IPS-18a (cell line): ENCODE results near the gene PRRX2.
"Not testable (repeated sequence)": the region's sequence is repeated elsewhere in the genome, so short reads cannot be mapped to it uniquely, and the experiment has no call there.

Experiments
- H3K27ac ChIP-seq: one replicate; pipeline ENCODE4 v1.5.1; 2013; ENCODE audit warnings: low read length
- H3K27me3 ChIP-seq: one replicate; pipeline ENCODE4 v1.6.1; 2013; ENCODE audit warnings: mild to moderate bottlenecking, low read length; ENCODE audit not compliant: control insufficient read depth, insufficient read depth
- H3K36me3 ChIP-seq: one replicate; pipeline ENCODE4 v1.6.1; 2013; ENCODE audit warnings: low read depth, low read length; ENCODE audit not compliant: control insufficient read depth
- H3K4me1 ChIP-seq: one replicate; pipeline ENCODE4 v1.6.1; 2013; ENCODE audit warnings: low read depth, low read length; ENCODE audit not compliant: control insufficient read depth
- H3K4me3 ChIP-seq: one replicate; pipeline ENCODE4 v1.5.1; 2013; ENCODE audit warnings: low read length
- H3K9ac ChIP-seq: one replicate; pipeline ENCODE4 v1.6.1; 2013; ENCODE audit warnings: mild to moderate bottlenecking, low read length, moderate library complexity
- H3K9me3 ChIP-seq: one replicate; pipeline ENCODE4 v1.6.1; 2013; ENCODE audit warnings: low read depth, low read length; ENCODE audit not compliant: control insufficient read depth

The PRRX2 gene

GRCh38 chr9:129648092-129648763 is 17.2 kb upstream of the PRRX2 start:
- Histone ChIP-seq H3K27me3 (no peaks in the 10 kb centered on the region), H3K9ac (no peak overlapping the region), H3K9me3 (no peaks in the 10 kb centered on the region), H3K27ac (no peak overlapping the region), H3K4me3 (no peak overlapping the region), H3K36me3 (no peaks in the 10 kb centered on the region), H3K4me1 (no peaks in the 10 kb centered on the region)

DNA sequence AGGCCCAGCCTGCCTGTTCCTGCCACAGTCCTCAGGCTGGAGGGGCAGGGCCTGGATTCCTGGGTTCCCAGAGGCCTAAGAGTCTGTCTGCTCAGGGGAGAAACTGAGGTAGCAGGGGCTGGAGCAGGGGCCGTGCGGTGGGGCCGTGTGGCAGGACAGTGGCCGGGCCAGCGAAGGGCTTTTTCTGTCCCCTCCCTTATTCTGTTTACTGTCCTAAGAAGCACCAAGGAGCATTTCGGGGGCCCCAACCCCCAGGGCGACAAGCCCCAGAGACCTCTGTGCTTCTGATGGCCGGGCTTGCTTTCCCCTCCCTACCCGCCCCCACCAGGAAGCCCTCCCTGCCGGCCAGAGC is 16.7 kb upstream of the PRRX2 start:
- H3K27me3 ChIP-seq: no peaks in the 10 kb centered on the region
- H3K4me3 ChIP-seq: no peak overlapping the region
- no peaks in the 10 kb centered on the region for H3K9me3 ChIP-seq
- no peak overlapping the region for H3K9ac ChIP-seq
- no peaks in the 10 kb centered on the region for H3K36me3 ChIP-seq
- H3K27ac ChIP-seq: no peak overlapping the region
- no peaks in the 10 kb centered on the region for H3K4me1 ChIP-seq

DNA sequence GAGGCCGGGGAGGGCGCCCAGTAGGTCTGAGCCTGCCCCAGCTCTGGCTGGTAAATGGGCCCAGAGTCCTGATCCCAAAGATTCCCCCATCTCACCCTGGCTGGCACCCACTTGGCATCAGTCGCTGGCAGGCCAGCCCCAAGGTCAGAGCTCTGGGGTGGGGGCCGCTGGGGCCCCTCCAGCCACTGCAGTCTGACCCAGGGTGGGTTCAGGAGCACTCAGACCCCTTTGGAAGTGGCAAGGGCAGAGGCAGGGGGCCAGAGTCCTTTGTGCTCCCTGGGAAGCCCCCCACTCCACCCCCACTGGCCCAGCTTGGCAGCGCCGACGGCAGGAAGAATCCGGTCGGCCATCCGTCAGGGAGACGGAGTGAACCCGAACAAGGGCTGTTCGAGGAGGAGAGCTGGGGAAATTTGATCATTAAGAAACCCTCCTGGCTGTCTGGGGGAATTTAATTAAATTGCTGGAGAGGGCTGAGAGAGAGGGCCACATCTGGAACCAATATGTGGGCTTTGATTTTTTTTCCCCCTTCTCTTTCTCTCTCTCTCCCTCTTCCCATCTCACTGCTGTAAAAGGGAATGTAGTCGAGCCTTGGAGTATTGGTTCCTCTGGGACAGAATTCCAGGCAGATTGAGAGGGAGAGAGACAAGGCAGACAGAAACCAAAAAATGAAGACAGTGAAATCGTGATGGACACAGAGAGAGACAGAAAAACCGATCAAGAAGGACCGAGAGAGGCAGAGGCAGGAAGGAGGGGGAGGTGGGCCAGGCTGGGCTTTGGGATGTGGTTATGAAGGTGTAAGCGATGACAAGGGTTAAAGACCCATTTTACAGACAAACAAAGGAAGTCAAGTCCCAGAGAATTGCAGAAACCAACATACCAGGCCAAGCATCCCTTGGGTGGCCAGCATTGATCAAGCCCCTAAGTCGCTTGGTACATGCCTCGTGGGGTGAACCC is 15.4 kb upstream of the PRRX2 start:
- H3K36me3 ChIP-seq: no peaks in the 10 kb centered on the region
- H3K27me3 ChIP-seq: no peaks in the 10 kb centered on the region
- no peaks in the 10 kb centered on the region for H3K4me1 ChIP-seq
- no peaks in the 10 kb centered on the region for H3K9me3 ChIP-seq
- no peak overlapping the region for H3K9ac ChIP-seq
- no peak overlapping the region for H3K4me3 ChIP-seq
- no peak overlapping the region for H3K27ac ChIP-seq

GRCh38 chr9:129650680-129651235 is 14.7 kb upstream of the PRRX2 start:
- H3K27ac ChIP-seq: no peak overlapping the region
- H3K9ac ChIP-seq: no peak overlapping the region
- H3K27me3 ChIP-seq: no peaks in the 10 kb centered on the region
- no peaks in the 10 kb centered on the region for H3K9me3 ChIP-seq
- H3K4me3 ChIP-seq: no peak overlapping the region
- no peaks in the 10 kb centered on the region for H3K36me3 ChIP-seq
- H3K4me1 ChIP-seq: no peaks in the 10 kb centered on the region

GRCh38 chr9:129653823-129654553 is 11.5 kb upstream of the PRRX2 start:
- H3K27ac ChIP-seq: no peak overlapping the region
- no peaks in the 10 kb centered on the region for H3K27me3 ChIP-seq
- H3K4me1 ChIP-seq: no peaks in the 10 kb centered on the region

GRCh38 chr9:129654554-129655040 is 10.8 kb upstream of the PRRX2 start:
- no peak overlapping the region for H3K9ac ChIP-seq
- H3K4me3 ChIP-seq: no peak overlapping the region
- H3K36me3 ChIP-seq: no peaks in the 10 kb centered on the region
- H3K9me3 ChIP-seq: no peaks in the 10 kb centered on the region
- H3K4me1 ChIP-seq: no peaks in the 10 kb centered on the region
- H3K27me3 ChIP-seq: no peaks in the 10 kb centered on the region
- no peak overlapping the region for H3K27ac ChIP-seq

More at GRCh38 chr9:129653823-129654553, 11.5 kb upstream of the PRRX2 start:
- H3K9ac ChIP-seq: no peak overlapping the region
- H3K9me3 ChIP-seq: no peaks in the 10 kb centered on the region
- H3K36me3 ChIP-seq: no peaks in the 10 kb centered on the region
- no peak overlapping the region for H3K4me3 ChIP-seq

DNA sequence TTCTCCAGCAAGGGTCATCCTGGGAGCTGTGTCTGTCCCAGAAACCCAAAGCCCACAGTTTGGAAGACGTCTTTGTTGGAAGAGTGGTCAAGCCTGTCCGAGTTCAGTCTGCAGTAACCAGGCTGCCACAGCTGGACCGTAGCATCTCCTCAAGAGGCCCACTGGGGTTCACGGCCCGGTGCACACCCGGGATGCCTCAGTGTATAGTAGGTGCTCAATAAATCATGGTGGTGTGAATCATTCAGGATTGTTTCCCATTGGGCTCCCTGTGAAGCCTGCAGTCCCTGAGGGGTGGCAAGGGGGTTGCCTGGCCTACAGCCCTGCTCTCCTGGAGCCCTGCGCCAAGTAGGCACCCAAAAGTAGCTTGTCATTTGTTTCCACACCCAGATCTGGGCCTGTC is 10.3 kb upstream of the PRRX2 start:
- no peak overlapping the region for H3K4me3 ChIP-seq
- H3K27me3 ChIP-seq: no peaks in the 10 kb centered on the region
- no peaks in the 10 kb centered on the region for H3K36me3 ChIP-seq
- H3K27ac ChIP-seq: no peak overlapping the region
- no peak overlapping the region for H3K9ac ChIP-seq
- H3K9me3 ChIP-seq: no peaks in the 10 kb centered on the region
- H3K4me1 ChIP-seq: no peaks in the 10 kb centered on the region

GRCh38 chr9:129655696-129656095 is 9.8 kb upstream of the PRRX2 start:
- H3K27ac ChIP-seq: no peak overlapping the region
- H3K4me3 ChIP-seq: no peak overlapping the region
- no peak overlapping the region for H3K9ac ChIP-seq
- no peaks in the 10 kb centered on the region for H3K36me3 ChIP-seq
- no peaks in the 10 kb centered on the region for H3K27me3 ChIP-seq
- no peaks in the 10 kb centered on the region for H3K4me1 ChIP-seq
- no peaks in the 10 kb centered on the region for H3K9me3 ChIP-seq

DNA sequence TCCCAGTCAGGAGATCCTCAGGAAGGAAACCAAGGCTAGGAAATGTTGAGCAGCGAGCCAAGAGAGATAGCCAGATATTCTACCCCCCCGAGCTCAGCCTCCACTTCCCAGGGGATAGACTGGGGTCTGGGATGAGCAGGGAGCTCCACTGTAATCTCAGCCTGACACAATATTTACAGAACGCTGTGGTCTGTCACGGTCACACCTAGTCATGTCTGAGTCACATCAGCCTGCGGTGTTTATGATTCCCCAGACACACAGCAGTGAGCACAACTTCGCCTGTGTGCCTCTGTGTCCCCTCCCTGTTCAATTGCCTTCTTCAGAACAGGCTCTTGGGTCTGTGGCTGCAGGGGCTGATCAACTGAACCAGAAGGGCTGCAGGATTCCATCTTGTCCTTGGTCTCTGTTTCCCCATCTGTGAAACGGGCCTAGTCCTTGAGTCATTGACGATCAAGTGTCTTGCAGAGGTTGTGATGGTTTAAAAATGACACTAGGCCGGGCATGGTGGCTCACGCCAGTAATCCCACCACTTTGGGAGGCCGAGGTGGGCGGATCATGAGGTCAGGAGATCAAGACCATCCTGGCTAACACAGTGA is 8.6 kb upstream of the PRRX2 start:
- Histone ChIP-seq H3K4me3 (no peak overlapping the region), H3K27me3 (no peaks in the 10 kb centered on the region), H3K9ac (no peak overlapping the region), H3K27ac (no peak overlapping the region), H3K4me1 (no peaks in the 10 kb centered on the region), H3K36me3 (no peaks in the 10 kb centered on the region), H3K9me3 (no peaks in the 10 kb centered on the region)

DNA sequence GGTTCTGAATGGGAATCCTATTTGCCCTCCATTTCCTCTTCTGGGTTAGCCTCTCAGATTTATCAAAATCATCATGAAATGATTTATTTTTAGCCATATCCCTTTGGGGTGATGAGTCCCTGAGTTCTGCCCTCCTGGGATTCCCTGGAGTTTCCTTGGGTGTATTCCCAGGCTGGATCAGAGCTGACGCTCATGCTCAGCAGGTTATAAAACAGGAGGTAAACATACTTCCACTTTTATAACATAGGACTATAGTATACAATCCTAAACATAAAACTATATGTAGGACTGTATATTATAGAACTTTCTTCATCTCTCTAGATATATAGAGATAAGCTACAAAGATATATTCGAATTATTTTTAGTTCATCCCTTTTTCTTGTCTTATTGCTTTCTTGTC is 4.4 kb upstream of the PRRX2 start:
- peaks cover 31% of the 10 kb centered on the region for H3K27me3 ChIP-seq
- no peaks in the 10 kb centered on the region for H3K4me1 ChIP-seq
- no peaks in the 10 kb centered on the region for H3K36me3 ChIP-seq
- H3K9me3 ChIP-seq: no peaks in the 10 kb centered on the region
- H3K27ac ChIP-seq: no peak overlapping the region
- H3K4me3 ChIP-seq: no peak overlapping the region
- no peak overlapping the region for H3K9ac ChIP-seq

GRCh38 chr9:129662239-129662638 is 3.2 kb upstream of the PRRX2 start:
- H3K9ac ChIP-seq, H3K9me3 ChIP-seq, H3K36me3 ChIP-seq, H3K4me1 ChIP-seq, H3K27ac ChIP-seq, H3K4me3 ChIP-seq: not testable (repeated sequence)
- H3K27me3 ChIP-seq: peaks cover 35% of the 10 kb centered on the region
